GM12872 (cell line): ENCODE data around the gene VAMP5.

Experiments used
- TF ChIP-seq, protein P1 (sequence below): IDR thresholded peaks from 3 replicates; pipeline ENCODE4 v1.5.1; 2011; ENCODE audit warnings: low read depth, mild to moderate bottlenecking, low read length, moderate library complexity; ENCODE audit not compliant: insufficient read depth

Gene VAMP5

DNA sequence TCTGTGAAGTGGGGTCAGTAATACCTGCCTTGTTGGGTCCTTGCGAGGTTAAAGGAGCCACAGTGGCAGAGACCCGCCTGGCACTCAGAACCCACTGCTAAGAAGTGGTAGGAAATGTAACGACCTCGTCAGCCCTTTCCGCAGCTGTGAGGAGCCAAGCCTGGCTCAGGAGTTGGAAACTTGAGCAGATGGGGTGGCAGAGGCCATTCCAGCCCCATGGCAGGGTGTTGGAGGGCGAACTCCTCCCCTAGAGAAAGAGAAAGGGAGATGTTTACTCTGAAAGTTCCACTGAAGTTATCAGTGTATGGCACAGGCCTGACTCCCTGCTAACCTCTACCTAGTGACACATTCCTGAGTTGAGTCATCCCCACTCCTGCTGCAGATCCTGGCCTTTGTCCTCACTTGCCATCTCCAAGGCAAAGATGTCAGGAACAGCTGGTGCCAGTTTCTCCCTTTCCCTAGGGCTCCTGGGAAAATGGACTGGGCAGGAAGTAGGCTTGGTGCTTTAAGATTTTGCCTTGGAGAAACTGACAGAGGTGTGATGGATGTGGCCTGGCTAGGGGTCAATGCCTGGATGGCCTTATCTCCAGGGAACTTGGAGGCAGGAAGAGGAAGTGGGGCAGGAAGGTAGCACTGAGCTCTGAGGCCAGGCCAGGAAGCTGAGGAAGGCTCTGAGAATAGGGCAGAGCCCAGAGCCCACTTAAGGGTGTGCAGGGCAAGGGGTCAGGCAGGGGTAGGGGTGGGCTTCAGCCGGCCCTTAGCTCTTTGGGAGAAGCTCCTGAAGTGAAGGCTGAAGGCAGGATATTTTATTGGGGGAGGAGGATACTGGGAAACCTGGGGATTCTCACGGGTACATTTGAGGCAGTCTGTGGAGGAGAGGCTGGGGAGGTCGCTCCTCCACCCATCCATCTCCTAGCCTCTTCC, 888 bp downstream of the VAMP5 start:
- TF ChIP-seq, protein P1, sequence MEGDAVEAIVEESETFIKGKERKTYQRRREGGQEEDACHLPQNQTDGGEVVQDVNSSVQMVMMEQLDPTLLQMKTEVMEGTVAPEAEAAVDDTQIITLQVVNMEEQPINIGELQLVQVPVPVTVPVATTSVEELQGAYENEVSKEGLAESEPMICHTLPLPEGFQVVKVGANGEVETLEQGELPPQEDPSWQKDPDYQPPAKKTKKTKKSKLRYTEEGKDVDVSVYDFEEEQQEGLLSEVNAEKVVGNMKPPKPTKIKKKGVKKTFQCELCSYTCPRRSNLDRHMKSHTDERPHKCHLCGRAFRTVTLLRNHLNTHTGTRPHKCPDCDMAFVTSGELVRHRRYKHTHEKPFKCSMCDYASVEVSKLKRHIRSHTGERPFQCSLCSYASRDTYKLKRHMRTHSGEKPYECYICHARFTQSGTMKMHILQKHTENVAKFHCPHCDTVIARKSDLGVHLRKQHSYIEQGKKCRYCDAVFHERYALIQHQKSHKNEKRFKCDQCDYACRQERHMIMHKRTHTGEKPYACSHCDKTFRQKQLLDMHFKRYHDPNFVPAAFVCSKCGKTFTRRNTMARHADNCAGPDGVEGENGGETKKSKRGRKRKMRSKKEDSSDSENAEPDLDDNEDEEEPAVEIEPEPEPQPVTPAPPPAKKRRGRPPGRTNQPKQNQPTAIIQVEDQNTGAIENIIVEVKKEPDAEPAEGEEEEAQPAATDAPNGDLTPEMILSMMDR = no peak

DNA sequence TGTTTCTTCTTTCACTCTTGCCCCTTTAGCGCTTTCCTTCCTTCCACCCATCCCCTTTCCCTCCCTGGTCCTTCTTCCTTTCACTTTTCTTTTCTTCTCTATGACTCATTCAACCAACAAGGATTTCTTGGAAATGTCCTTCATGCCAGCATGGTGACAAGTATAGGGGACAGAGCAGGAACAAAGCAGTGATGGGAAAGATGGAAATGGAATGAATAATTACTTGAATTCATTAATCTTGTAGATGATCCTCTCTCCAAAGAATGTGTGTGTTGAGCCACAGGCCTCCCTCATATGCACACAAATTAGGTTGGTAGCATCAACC, 1.5 kb downstream of the VAMP5 start:
- TF ChIP-seq, protein P1 = no peak

DNA sequence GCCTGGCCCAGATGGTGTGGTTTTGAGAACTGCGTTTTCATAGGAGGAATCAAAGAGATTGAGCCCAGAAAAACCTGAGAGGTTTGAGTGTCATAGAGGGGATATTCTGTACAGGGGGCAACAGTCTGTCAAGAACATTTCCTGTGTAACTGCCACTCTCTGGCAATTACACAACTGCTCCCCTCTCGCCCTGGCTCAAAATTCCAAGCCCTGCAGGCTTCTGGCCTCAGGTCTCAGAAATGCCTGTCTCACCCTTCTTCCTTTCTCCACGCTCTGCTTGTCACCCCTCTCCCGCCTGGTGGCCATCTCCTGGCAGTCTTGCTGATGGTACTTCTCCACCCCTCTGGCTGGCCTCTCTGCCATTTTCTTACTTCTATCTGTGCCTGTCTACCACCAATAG, 4.0 kb downstream of the VAMP5 start:
- TF ChIP-seq, protein P1 = no peak

DNA sequence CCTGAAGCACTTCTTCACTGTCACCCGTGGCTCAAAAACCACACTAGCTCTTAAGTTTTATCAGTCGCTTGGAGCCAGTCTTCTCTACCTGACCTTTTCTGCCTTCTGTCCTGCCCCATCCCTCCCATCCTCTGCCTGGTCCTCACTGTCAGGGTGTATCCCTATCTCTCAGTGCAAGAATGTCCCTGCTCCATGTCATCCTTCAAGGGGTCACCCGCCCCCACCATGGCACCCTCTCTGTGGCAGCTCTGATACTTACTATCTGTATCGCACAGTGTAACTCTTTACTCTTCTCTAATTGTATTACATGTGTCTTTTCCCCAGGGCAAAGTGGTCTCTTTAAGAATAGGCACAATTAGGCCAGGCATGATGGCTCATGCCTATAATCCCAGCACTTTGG, 4.4 kb downstream of the VAMP5 start:
- TF ChIP-seq, protein P1 = no peak

DNA sequence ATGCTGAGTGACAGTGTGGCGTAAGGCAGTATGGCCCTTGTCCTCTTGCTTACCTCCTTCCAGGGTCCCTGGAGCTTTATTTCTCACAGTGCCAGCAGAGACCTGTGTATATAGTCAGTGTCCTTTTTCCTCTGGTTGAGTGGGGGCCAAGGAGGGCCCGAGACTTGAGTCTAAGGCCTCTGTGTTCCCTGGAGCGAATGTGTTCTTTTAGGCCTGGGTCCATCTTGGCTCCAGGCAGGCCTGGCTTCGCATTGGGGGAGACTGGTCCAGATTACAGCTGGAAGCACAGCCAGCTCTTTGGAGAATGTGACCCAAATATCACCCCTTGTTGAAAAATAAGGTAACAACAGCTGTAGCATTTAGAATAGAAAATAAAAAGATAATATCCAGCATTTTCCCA, 5.0 kb downstream of the VAMP5 start:
- TF ChIP-seq, protein P1 = no peak

DNA sequence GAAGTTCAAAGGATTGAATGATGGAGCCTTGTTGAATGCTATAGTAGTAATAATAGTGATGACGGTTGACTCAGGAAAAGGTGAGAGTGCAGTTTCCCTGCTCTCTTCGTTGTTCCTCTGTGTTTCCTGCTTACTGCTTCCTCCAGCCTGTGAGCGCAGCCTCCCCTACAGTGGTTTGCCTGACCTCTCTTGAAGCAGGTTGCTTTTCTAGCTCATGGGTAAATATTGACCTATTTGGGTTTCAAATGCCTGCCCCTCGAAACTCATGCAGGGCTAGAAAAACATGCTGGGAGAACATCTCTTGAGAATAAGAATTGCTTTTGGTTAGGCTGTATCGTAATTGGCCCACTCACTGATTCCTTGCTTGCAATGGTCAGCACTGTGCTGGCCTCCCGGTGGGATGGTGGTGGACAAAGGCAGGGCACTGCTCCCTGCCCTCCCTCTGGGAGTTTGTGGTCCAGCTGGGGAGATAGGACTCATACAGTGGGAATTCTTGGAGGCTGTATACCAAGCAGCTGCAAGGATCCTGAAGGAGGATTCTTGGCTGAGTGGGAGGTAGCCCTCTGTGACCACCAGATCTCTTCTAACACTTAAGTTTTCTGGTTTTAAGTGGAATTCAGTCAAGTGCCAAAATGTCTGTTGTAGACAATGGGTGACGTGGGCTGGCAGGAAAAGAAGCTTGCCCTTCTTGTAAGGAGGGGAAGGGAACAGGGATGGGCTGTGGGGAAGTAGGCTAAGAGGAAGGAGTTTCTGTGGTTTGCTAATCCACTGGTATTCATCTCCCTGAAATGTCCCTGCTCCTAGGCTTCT, 6.0 kb downstream of the VAMP5 start:
- TF ChIP-seq, protein P1 = no peak

DNA sequence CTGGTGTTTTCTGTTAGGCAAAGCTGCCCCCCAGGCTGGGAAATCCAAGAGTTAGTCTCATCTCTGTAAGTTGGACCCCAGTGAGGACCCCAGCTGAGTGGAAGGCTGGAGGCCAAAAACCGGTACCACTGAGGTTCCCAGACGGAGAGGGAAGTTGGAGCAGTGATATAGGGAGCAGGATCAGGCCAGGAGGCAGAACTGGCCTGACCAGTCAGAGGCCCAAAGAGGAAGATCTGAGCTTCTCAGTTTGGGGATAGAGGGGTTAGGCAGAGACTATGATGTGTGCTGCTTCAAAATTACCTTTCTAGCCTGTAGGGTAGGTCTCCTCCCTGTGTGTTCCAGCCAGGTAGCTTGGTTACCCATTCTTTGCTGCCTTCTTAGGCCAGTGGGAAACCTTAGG, 6.7 kb downstream of the VAMP5 start:
- TF ChIP-seq, protein P1 = no peak
